Measurements from ENCODE around the gene MCM5. TPM values are rescaled to one million over a fixed set of nuclear protein-coding genes. Genes with fewer than 3 reads are reported as not detected.

The MCM5 gene
- total RNA-seq, 4 donors from 2014 or later = 16.5 to 102 (median 21.5) TPM

- Histone ChIP-seq H3K4me1 (peaks cover 0 to 11% (median 4%) of the 10 kb centered on the region in 4 donors), H3K9me3 (no peaks in the 10 kb centered on the region), H3K4me3 (no peak overlapping the region), H3K27me3 (no peaks in the 10 kb centered on the region), H3K36me3 (peaks cover 0 to 69% (median 0%) of the 10 kb centered on the region in 3 donors), H3K27ac (no peak overlapping the region)
- TF ChIP-seq CTCF (IDR thresholded peaks at IDR 0.05) = no peak
- TF ChIP-seq POLR2A (IDR thresholded peaks at IDR 0.05) = no peak
- no peak for DNase-seq
Measured at GRCh38 chr22:35406443-35406842, 6.5 kb downstream of the MCM5 start.

GRCh38 chr22:35407362-35407761 is 7.4 kb downstream of the MCM5 start:
- Histone ChIP-seq H3K4me3 (no peak overlapping the region), H3K36me3 (peaks cover 0 to 78% (median 0%) of the 10 kb centered on the region in 3 donors), H3K27me3 (no peaks in the 10 kb centered on the region), H3K4me1 (peaks cover 0 to 11% (median 3%) of the 10 kb centered on the region in 4 donors), H3K9me3 (no peaks in the 10 kb centered on the region), H3K27ac (no peak overlapping the region)
- no peak for TF ChIP-seq POLR2A (IDR thresholded peaks at IDR 0.05)
- no peak for TF ChIP-seq CTCF (IDR thresholded peaks at IDR 0.05)
- no peak for DNase-seq

- H3K9me3 ChIP-seq = no peaks in the 10 kb centered on the region
Measured at GRCh38 chr22:35409783-35410662, 10.1 kb downstream of the MCM5 start.

GRCh38 chr22:35410663-35411034 is 10.7 kb downstream of the MCM5 start:
- peaks cover 0 to 11% (median 3%) of the 10 kb centered on the region in 4 donors for H3K4me1 ChIP-seq
- H3K4me3 ChIP-seq = no peak overlapping the region
- peaks cover 0 to 85% (median 0%) of the 10 kb centered on the region in 3 donors for H3K36me3 ChIP-seq
- H3K9me3 ChIP-seq = no peaks in the 10 kb centered on the region
- TF ChIP-seq CTCF (IDR thresholded peaks at IDR 0.05) (no peak), POLR2A (IDR thresholded peaks at IDR 0.05) (no peak)
- no peaks in the 10 kb centered on the region for H3K27me3 ChIP-seq
- DNase-seq = no peak
- peak overlapping the region in 3 of 4 donors; percentile 39 to 79 (median 65) for H3K27ac ChIP-seq

More at GRCh38 chr22:35409783-35410662, 10.1 kb downstream of the MCM5 start:
- Histone ChIP-seq H3K27ac (peak overlapping the region in 3 of 4 donors; percentile 39 to 79 (median 65)), H3K4me3 (no peak overlapping the region), H3K27me3 (no peaks in the 10 kb centered on the region), H3K36me3 (peaks cover 0 to 84% (median 0%) of the 10 kb centered on the region in 3 donors), H3K4me1 (peaks cover 0 to 11% (median 3%) of the 10 kb centered on the region in 4 donors)
- TF ChIP-seq POLR2A (IDR thresholded peaks at IDR 0.05) (no peak), CTCF (IDR thresholded peaks at IDR 0.05) (no peak)
- DNase-seq = peak in 2 of 3 donors; percentile 81 to 88

- peak in 2 of 3 donors; percentile 67 to 70 for DNase-seq
- Histone ChIP-seq H3K9me3 (no peaks in the 10 kb centered on the region), H3K4me1 (peaks cover 0 to 11% (median 3%) of the 10 kb centered on the region in 4 donors), H3K27ac (peak overlapping the region in 2 of 4 donors; percentile 65 to 79), H3K4me3 (no peak overlapping the region), H3K27me3 (no peaks in the 10 kb centered on the region), H3K36me3 (peaks cover 0 to 87% (median 0%) of the 10 kb centered on the region in 3 donors)
- no peak for TF ChIP-seq POLR2A (IDR thresholded peaks at IDR 0.05)
- TF ChIP-seq CTCF (IDR thresholded peaks at IDR 0.05) = peak in 5 of 6 experiments; percentile 13 to 44 (median 24)
Measured at GRCh38 chr22:35411102-35411501, 11.2 kb downstream of the MCM5 start.
